A673 (cell line): ENCODE results near the gene SLC35B2.

Source experiments
- EZH2 ChIP-seq: fragments of 200-600 bp; sonication (generic); IDR thresholded peaks from 2 replicates; pipeline ENCODE4 v1.6.1; 2017; ENCODE audit warnings: borderline replicate concordance, low read depth, mild to moderate bottlenecking, mixed read lengths, antibody characterized with exemption, low read length; ENCODE audit not compliant: poor library complexity, severe bottlenecking
- TF ChIP-seq, protein P1 (sequence below): fragments of 300-800, 200-600 bp; sonication (generic); conservative IDR thresholded peaks from 2 replicates; pipeline ENCODE4 v1.5.1; 2017; ENCODE audit warnings: low read depth, mild to moderate bottlenecking, antibody characterized with exemption, low read length, moderate library complexity, mixed read lengths

DNA sequence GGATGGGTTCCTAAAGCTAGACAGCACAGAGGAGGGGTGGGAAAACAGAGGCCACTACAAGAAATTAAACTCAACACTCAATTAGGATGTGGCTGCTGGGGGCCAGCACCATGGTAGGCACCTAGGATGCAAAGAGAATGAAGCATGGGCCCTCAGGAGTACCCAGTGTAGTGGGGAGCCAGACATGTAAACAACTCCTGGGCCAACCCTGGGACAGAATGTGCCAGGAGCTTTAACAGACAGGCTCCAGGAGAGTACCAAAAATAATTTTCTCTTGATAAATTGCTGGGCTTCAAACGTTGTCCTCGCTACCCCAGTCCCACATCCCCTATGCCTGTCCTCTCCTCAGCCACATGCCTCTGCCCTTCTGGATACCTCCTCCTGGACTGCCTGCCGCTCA is 14.6 kb upstream of the SLC35B2 start:
- TF ChIP-seq, protein P1, sequence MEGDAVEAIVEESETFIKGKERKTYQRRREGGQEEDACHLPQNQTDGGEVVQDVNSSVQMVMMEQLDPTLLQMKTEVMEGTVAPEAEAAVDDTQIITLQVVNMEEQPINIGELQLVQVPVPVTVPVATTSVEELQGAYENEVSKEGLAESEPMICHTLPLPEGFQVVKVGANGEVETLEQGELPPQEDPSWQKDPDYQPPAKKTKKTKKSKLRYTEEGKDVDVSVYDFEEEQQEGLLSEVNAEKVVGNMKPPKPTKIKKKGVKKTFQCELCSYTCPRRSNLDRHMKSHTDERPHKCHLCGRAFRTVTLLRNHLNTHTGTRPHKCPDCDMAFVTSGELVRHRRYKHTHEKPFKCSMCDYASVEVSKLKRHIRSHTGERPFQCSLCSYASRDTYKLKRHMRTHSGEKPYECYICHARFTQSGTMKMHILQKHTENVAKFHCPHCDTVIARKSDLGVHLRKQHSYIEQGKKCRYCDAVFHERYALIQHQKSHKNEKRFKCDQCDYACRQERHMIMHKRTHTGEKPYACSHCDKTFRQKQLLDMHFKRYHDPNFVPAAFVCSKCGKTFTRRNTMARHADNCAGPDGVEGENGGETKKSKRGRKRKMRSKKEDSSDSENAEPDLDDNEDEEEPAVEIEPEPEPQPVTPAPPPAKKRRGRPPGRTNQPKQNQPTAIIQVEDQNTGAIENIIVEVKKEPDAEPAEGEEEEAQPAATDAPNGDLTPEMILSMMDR = no peak
- no peak for TF ChIP-seq EZH2
